Neural crest cell (in vitro differentiated cells): ENCODE data around the gene MYO9A. TPM values are rescaled to one million over a fixed set of nuclear protein-coding genes. Genes with fewer than 3 reads are reported as not detected.
"Not testable (repeated sequence)": the region's sequence is repeated elsewhere in the genome, so short reads cannot be mapped to it uniquely, and the experiment has no call there.

ENCODE experiments used
- DNase-seq: peaks from one replicate; pipeline ENCODE4 v3.0.0; 2021; ENCODE audit warnings: low read depth, mixed read lengths, low spot score
- H3K27ac Mint-ChIP-seq: one replicate; pipeline ENCODE4 v1.8.0; 2021; ENCODE audit warnings: mild to moderate bottlenecking, mixed read lengths; ENCODE audit not compliant: unreplicated experiment
- H3K27me3 Mint-ChIP-seq: 2 replicates; pipeline ENCODE4 v1.8.0; 2021; ENCODE audit warnings: low read depth, mild to moderate bottlenecking, mixed read lengths
- H3K36me3 Mint-ChIP-seq: 2 replicates; pipeline ENCODE4 v1.8.0; 2021; ENCODE audit warnings: low read depth, mild to moderate bottlenecking, mixed read lengths
- H3K4me1 Mint-ChIP-seq: 2 replicates; pipeline ENCODE4 v1.8.0; 2021; ENCODE audit warnings: mixed read lengths
- H3K4me3 Mint-ChIP-seq: one replicate; pipeline ENCODE4 v1.8.0; 2021; ENCODE audit warnings: mild to moderate bottlenecking, mixed read lengths
- H3K9me3 Mint-ChIP-seq: 2 replicates; pipeline ENCODE4 v1.8.0; 2021; ENCODE audit warnings: mixed read lengths
- total RNA-seq: library from RNA; stranded (reverse); gene quantifications from 2 replicates; pipeline ENCODE4 v1.2.1, GENCODE V29; 2021
- TF ChIP-seq, protein P1 (sequence below): fragments of 200-600 bp; sonication (generic); conservative IDR thresholded peaks from 2 replicates; pipeline ENCODE4 v1.5.0; 2021; ENCODE audit warnings: antibody characterized with exemption, mild to moderate bottlenecking

MYO9A gene
- total RNA-seq, 1 donor from 2014 or later, result 31.3 TPM

GRCh38 chr15:72112116-72112515 is 5.8 kb downstream of the MYO9A start:
- Mint-ChIP-seq H3K4me1 (peaks cover 19% of the 10 kb centered on the region), H3K27ac (no peak overlapping the region), H3K36me3 (no peaks in the 10 kb centered on the region), H3K9me3 (no peaks in the 10 kb centered on the region), H3K27me3 (no peaks in the 10 kb centered on the region), H3K4me3 (no peak overlapping the region)
- no peak for DNase-seq
- TF ChIP-seq, protein P1, sequence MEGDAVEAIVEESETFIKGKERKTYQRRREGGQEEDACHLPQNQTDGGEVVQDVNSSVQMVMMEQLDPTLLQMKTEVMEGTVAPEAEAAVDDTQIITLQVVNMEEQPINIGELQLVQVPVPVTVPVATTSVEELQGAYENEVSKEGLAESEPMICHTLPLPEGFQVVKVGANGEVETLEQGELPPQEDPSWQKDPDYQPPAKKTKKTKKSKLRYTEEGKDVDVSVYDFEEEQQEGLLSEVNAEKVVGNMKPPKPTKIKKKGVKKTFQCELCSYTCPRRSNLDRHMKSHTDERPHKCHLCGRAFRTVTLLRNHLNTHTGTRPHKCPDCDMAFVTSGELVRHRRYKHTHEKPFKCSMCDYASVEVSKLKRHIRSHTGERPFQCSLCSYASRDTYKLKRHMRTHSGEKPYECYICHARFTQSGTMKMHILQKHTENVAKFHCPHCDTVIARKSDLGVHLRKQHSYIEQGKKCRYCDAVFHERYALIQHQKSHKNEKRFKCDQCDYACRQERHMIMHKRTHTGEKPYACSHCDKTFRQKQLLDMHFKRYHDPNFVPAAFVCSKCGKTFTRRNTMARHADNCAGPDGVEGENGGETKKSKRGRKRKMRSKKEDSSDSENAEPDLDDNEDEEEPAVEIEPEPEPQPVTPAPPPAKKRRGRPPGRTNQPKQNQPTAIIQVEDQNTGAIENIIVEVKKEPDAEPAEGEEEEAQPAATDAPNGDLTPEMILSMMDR, result no peak

DNA sequence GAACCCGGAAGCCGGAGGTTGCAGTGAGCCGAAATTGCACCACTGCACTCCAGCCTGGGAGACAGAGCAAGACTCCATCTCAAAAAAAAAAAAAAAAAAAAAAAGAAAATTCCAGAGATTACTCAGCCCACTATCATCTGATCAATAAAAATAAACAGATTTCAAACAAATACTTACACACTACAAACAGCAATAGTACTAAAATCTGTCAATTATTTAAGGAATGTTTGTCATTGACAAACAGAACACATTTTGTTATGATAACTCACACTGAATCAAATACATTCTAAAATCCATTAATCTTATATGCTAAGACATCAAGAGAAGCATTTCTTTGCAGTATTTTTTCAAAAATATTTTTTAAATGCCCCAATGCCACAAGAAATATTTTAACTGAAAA is 7.6 kb downstream of the MYO9A start:
- no peaks in the 10 kb centered on the region for H3K27me3 Mint-ChIP-seq
- TF ChIP-seq, protein P1, result no peak

DNA sequence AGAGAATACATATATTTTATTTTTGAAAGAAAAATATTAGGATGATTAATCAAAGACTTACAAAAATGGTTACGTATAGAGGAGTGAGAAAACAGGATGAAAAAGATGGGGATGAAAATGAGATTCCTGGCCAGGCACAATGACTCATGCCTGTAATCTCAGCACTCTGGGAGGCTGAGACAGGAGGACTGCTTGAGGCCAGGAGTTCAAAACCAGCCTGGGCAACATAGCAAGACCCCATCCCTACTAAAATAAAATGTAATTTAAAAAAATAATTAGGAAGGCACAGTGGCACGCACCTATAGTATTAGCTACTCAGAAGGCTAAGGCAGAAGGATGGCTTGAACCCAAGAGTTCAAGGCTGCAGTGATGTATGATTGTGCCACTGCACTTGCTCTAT is 11.9 kb downstream of the MYO9A start:
- Mint-ChIP-seq H3K27me3 (no peaks in the 10 kb centered on the region), H3K4me3 (no peak overlapping the region), H3K9me3 (no peaks in the 10 kb centered on the region), H3K4me1 (peaks cover 4% of the 10 kb centered on the region), H3K27ac (no peak overlapping the region), H3K36me3 (no peaks in the 10 kb centered on the region)
- no peak for DNase-seq
- TF ChIP-seq, protein P1, result no peak

More for the DNA sequence above, 7.6 kb downstream of the MYO9A start:
- H3K4me1 Mint-ChIP-seq, result peaks cover 4% of the 10 kb centered on the region
- no peak overlapping the region for H3K4me3 Mint-ChIP-seq
- H3K9me3 Mint-ChIP-seq, result no peaks in the 10 kb centered on the region
- no peak for DNase-seq
- H3K36me3 Mint-ChIP-seq, result no peaks in the 10 kb centered on the region
- H3K27ac Mint-ChIP-seq, result no peak overlapping the region

DNA sequence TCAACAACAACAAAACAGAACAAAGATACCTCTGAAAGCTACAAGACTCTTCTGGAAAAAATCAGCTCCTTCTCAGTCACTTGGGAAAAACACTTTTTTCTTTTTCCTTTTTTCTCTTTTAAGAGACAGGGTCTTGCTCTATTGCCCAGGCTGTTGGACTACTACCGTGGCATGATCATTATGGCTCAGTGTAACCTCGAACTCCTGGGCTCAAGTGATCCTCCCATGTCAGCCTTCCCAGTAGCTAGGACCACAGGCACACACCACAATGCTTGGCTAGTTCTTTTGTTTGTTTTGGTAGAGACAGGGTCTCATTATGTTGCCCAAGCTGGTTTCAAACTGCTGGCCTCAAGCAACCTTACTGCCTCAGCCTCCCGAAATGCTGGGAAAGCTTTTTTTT is 12.8 kb downstream of the MYO9A start:
- H3K36me3 Mint-ChIP-seq, result no peaks in the 10 kb centered on the region
- no peak for DNase-seq
- peaks cover 4% of the 10 kb centered on the region for H3K4me1 Mint-ChIP-seq
- H3K9me3 Mint-ChIP-seq, result no peaks in the 10 kb centered on the region
- no peak overlapping the region for H3K27ac Mint-ChIP-seq
- H3K4me3 Mint-ChIP-seq, result no peak overlapping the region
- no peaks in the 10 kb centered on the region for H3K27me3 Mint-ChIP-seq
- TF ChIP-seq, protein P1, result no peak

GRCh38 chr15:72100551-72100950 is 17.4 kb downstream of the MYO9A start:
- H3K4me1 Mint-ChIP-seq, H3K27me3 Mint-ChIP-seq, H3K9me3 Mint-ChIP-seq, H3K4me3 Mint-ChIP-seq, H3K36me3 Mint-ChIP-seq, DNase-seq, H3K27ac Mint-ChIP-seq: not testable (repeated sequence)

DNA sequence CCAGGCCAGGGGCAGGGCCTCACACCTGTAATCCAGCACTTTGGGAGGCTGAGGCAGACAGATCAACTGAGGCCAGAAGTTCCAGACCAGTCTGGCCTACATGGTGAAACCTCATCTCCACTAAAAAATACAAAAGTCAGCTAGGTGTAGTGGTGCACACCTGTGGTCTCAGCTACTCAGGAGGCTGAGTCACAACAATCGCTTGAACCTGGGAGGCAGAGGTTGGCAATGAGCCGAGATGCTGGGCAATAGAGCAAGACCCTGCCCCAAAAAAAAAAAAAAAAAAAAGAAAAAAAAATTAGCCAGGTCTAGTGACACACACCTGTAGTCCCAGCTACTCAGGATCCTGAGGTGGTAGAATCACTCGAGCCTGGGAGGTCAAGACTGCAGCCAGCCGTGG is 18.8 kb downstream of the MYO9A start:
- H3K4me1 Mint-ChIP-seq, result peaks cover 8% of the 10 kb centered on the region
- TF ChIP-seq, protein P1, result no peak
- H3K36me3 Mint-ChIP-seq, result peaks cover 4% of the 10 kb centered on the region
- H3K27me3 Mint-ChIP-seq, result no peaks in the 10 kb centered on the region
- H3K9me3 Mint-ChIP-seq, result no peaks in the 10 kb centered on the region
- DNase-seq, result no peak
- no peak overlapping the region for H3K4me3 Mint-ChIP-seq
- H3K27ac Mint-ChIP-seq, result no peak overlapping the region
